ENCODE results near the gene TEKT5.
"Not testable (repeated sequence)": the region's sequence is repeated elsewhere in the genome, so short reads cannot be mapped to it uniquely, and the experiment has no call there.

The TEKT5 gene

GRCh38 chr16:10658943-10659342 lies 35.8 kb downstream of the TEKT5 start:
- no peak for DNase-seq (ENCODE audit: low read depth)

DNA sequence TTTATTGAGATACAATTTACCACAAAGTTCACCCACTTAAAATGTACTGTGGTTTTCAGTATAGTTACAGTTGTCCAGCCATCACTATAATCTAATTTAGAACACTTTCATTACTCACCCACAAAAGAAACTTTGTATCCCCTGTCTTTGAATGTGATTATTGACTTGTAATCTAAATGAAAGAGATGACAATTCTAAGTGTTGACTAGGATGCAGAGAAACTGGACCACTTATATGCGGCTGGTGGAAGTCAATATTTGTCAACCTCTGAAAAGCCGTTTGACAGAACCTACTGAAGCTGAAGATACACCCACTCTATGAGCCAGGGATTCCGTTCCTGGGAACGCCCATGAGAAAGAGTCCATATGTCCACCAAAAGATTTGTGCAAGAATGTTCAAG lies 36.8 kb downstream of the TEKT5 start:
- DNase-seq (ENCODE audit: low read depth), result no peak

GRCh38 chr16:10656618-10657017 lies 38.1 kb downstream of the TEKT5 start:
- no peak for DNase-seq (ENCODE audit: low read depth)

- no peak for DNase-seq (ENCODE audit: low read depth)
Measured at GRCh38 chr16:10655415-10655977, 39.2 kb downstream of the TEKT5 start.

GRCh38 chr16:10654592-10655414 lies 39.9 kb downstream of the TEKT5 start:
- DNase-seq (ENCODE audit: low read depth), result no peak

DNA sequence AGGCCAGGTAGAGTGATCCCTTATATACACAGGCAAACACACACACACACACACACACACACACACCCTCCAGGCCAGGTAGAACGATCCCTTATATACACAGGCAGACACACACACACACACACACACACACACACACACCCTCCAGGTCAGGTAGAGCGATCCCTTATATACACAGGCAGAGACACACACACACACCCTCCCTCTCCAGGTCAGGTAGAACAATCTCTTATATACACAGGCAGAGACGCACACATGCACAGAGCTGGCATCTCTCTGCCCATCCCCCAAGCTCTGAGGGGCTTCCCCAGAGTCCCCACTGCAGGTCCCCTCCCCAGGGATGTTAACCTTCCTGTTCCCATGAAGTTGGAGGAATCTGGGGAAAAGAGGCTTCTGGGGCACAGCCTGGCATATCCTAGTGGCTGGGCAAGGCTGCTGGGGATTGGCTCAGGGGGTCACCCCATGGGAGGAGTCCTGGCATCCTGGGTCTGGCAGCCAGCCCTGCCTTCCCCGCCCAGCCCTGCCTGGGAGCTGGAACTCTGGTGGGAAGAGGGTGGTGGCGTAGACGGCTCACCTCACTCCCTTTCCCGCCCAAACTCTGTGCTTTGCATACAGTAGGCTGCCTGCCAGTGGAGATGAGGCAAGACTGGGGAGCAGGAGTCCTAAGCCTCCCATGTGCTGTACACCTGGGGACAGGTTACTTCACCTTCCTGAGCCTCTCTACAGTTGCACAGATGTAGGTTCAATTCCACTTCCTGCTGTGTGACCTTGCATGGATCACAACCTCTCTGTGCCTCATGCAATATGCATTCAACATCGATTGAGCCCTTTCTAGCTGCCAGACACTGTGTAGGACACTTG lies 41.8 kb downstream of the TEKT5 start:
- no peak for DNase-seq (ENCODE audit: low read depth)

- DNase-seq (ENCODE audit: low read depth), result not testable (repeated sequence)
Measured at GRCh38 chr16:10649098-10649497, 45.6 kb downstream of the TEKT5 start.

DNA sequence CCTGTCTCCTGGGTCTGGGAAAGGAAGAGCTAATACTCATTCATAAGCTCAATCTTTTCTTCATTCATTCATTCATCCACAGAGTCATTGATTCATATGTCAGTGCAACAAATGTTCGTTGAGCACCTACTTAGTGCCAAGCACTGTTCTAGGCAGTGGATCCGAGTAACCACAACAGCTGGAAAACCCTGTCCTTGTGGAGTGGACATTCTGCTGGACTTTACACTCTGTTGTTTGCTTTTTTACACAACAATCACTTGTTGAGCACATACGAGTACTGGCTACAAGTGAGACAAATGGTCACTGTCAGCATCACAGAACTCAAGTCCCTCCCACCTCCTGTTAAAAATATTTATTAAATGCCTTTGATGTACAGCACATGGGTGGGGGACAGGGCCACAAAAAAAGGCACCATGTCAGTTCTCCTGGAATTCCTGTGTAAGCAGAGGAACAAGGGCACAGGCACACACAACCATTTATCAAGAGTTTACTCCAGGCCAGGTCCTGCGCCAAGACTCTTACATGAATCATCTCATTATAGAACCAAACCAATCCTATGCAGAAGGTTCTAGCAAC lies 46.9 kb downstream of the TEKT5 start:
- no peak for DNase-seq (ENCODE audit: low read depth)

GRCh38 chr16:10647264-10647720 lies 47.4 kb downstream of the TEKT5 start:
- no peak for DNase-seq (ENCODE audit: low read depth)

DNA sequence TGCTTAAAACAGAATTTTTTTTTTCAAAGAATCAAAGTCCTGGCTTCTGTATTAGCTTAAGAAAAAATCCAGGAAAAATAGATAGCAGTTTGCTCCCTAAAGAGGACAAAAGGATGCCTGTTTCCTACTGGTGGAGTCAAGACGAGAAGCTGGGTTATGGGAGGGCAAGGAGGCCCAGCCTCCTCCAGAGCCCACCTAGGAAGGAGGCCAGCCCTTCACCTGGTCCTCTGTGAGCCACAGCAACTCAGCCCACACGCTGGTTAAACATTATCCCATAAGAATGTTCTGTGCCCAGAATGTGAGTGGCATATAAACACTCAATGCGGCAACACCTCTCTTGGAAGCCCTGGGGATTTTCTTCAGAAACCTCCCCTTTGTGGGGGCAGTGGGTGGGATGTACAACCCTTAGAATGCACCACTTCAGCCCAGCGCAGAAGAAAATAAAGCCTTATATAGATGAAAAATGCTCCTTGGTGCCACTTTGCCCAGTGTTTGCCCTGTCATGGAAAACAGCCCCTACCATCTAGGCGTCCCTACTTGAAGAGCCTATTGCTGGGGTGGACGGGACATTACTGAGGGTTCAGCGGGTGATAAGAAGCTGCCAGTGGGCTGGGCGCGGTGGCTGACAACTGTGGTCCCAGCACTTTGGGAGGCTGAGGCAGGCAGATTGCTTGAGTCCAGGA lies 48.0 kb downstream of the TEKT5 start:
- no peak for DNase-seq (ENCODE audit: low read depth)

GRCh38 chr16:10646228-10646580 lies 48.5 kb downstream of the TEKT5 start:
- DNase-seq (ENCODE audit: low read depth), result no peak

DNA sequence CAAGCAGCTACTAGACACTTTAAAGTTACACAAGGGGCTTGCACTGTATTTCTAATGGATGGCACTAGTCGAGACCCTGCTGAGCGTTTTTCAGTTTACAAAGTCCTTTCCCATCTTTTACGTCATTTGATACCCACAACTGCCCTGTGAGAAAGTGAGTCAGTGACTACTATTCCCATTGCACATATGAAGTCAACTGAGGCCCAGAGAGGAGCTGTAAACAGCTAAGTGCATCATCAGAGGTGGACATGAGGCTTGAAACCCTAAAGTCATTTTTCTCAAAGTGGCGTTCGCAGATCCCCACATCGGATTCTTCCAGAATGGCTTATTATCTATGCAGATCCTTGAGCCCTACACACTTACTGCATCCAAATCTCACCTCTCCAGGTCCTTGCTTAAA lies 50.6 kb downstream of the TEKT5 start:
- DNase-seq (ENCODE audit: low read depth), result no peak

DNA sequence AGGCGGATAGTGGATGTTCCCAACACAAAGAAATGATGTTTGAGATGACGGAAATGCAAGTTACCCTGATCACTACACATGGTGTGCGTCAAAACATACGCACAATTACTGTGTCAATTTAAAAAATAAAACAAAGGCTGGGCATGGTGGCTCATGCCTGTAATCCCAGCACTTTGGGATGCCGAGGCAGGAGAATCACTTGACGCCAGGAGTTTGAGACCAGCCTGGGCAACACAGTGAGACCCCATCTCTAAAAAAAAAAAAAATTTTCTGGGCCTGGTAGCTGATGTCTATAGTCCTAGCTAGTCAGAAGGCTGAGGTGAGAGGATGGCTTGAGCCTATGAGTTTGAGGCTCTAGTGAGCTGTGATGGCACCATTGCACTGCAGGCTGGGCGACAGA lies 51.8 kb downstream of the TEKT5 start:
- no peak for DNase-seq (ENCODE audit: low read depth)

GRCh38 chr16:10641953-10642949 lies 52.5 kb downstream of the TEKT5 start:
- DNase-seq (ENCODE audit: low read depth), result no peak

- no peak for DNase-seq (ENCODE audit: low read depth)
Measured at GRCh38 chr16:10641555-10641952, 53.2 kb downstream of the TEKT5 start.

GRCh38 chr16:10640934-10641333 lies 53.8 kb downstream of the TEKT5 start:
- DNase-seq (ENCODE audit: low read depth), result no peak

DNA sequence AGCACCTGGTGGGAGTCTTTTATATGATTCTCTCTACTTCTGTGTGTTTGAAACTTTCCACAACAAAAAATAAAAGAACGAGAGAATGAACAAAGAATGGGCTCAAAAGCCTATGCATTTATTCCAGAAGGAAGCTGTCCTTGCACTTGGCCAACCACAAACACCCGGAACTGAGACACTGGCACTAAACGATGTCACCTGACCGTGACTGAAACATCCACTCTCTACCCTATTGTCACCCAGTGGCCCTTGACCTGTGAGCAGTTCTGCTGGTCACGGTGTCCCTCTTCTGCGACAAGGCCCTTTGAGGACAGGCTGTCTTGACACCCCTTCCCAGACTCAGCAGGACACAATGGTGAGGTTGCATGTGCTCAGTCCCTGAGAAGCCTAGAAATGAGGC lies 56.6 kb downstream of the TEKT5 start:
- no peak for DNase-seq (ENCODE audit: low read depth)

DNA sequence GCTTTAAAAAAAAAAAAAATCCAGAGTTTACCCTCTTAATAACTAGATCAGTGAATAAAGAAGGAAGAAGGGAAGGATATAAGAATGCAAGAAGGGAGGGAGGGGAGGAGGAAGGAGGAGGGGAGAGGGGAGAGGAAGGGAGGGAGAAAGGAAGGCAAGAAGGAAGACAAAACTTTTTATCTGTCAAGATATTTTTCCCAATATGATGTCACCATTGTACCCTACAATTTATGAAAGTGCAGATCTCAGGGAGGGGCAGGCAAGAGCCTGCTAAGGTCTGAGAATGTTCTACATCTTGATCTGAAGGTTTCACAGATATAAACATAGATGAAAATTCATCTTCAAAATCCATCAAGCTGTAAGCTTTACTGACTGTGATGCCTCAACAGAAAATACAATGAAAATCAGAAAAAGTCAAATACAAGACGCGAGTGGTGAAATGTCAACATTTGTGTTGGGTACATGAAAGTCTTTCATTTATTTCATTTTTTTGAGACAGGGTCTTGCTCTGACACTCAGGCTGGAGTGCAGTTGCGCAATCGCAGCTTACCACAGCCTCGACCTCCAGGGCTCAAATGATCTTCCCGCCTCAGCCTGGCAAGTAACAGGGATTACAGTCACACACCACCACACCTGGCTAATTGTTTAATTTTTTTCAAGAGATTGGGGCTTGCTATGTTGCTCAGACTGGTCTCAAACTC lies 57.2 kb downstream of the TEKT5 start:
- DNase-seq (ENCODE audit: low read depth), result no peak

- DNase-seq (ENCODE audit: low read depth), result no peak
Measured at GRCh38 chr16:10635365-10636021, 59.2 kb downstream of the TEKT5 start.

All from non-pigmented ciliary epithelial cell (primary cell).